CD14-positive monocyte (primary cell): Measurements from ENCODE around the gene RAB27B. TPM values are rescaled to one million over a fixed set of nuclear protein-coding genes. Genes with fewer than 3 reads are reported as not detected.

Experiments
- DNase-seq, 3 donors: peaks; one replicate each; pipeline ENCODE4 v3.0.0-alpha.2; 2011 to 2022
- H2AFZ ChIP-seq: 2 replicates; pipeline ENCODE4 v1.6.0; 2012; ENCODE audit warnings: mild to moderate bottlenecking, low read depth, low read length, inconsistent platforms; ENCODE audit not compliant: insufficient read depth, poor library complexity, severe bottlenecking
- H3K27ac ChIP-seq, 2 donors: 1 replicate in 1 of 2; 2 replicates in 1 of 2; pipeline ENCODE4 v1.5.1; 2012 to 2013; ENCODE audit warnings: low read length in 2 of 2, control low read depth in 1 of 2, inconsistent platforms in 1 of 2, low read depth in 1 of 2, mild to moderate bottlenecking in 1 of 2
- H3K27me3 ChIP-seq, 2 donors: one replicate each; pipeline versions ENCODE4 v1.6.0 to v1.6.1; 2011 to 2013; ENCODE audit warnings: low read length in 2 of 2; ENCODE audit not compliant: control insufficient read depth in 2 of 2, insufficient read depth in 2 of 2
- H3K36me3 ChIP-seq, 2 donors: replicated peaks in 1 of 2; 1 replicate in 1 of 2; 2 replicates in 1 of 2; pipeline versions ENCODE4 v1.5.1 to v1.6.1; 2012 to 2013; ENCODE audit warnings: low read length in 2 of 2, control low read depth in 1 of 2, inconsistent platforms in 1 of 2, mild to moderate bottlenecking in 1 of 2; ENCODE audit not compliant: insufficient read depth in 2 of 2, control insufficient read depth in 1 of 2
- H3K4me1 ChIP-seq, 2 donors: 1 replicate in 1 of 2; 2 replicates in 1 of 2; pipeline versions ENCODE4 v1.5.1 to v1.6.1; 2012 to 2013; ENCODE audit warnings: low read length in 2 of 2, control low read depth in 1 of 2, inconsistent platforms in 1 of 2, mild to moderate bottlenecking in 1 of 2, moderate library complexity in 1 of 2; ENCODE audit not compliant: insufficient read depth in 2 of 2, control insufficient read depth in 1 of 2
- H3K4me2 ChIP-seq: replicated peaks from 2 replicates; pipeline ENCODE3; 2012; ENCODE audit warnings: low read length, moderate library complexity, mild to moderate bottlenecking; ENCODE audit not compliant: poor library complexity, severe bottlenecking; ENCODE audit errors: extremely low read depth
- H3K4me3 ChIP-seq, 3 experiments: fragments of 200-600 bp in 1 of 3; sonication (generic) in 1 of 3; replicated peaks in 1 of 3; 1 replicate in 2 of 3; 2 replicates in 1 of 3; pipeline ENCODE4 v1.5.1; 2011 to 2013; ENCODE audit warnings: low read length in 3 of 3, mild to moderate bottlenecking in 3 of 3, control low read depth in 2 of 3, low read depth in 2 of 3, inconsistent platforms in 1 of 3, moderate library complexity in 1 of 3
- H3K79me2 ChIP-seq: 2 replicates; pipeline ENCODE4 v1.6.0; 2012; ENCODE audit warnings: mild to moderate bottlenecking, control low read depth, inconsistent platforms, low read length, moderate library complexity; ENCODE audit not compliant: insufficient read depth
- H3K9ac ChIP-seq: 2 replicates; pipeline ENCODE4 v1.6.0; 2017; ENCODE audit warnings: low read length, mild to moderate bottlenecking; ENCODE audit not compliant: insufficient read depth, poor library complexity, severe bottlenecking
- H3K9me3 ChIP-seq, 2 donors: replicated peaks in 1 of 2; 1 replicate in 1 of 2; 2 replicates in 1 of 2; pipeline versions ENCODE4 v1.5.1 to v1.6.1; 2012 to 2013; ENCODE audit warnings: low read length in 2 of 2, control low read depth in 1 of 2; ENCODE audit not compliant: control insufficient read depth in 1 of 2, insufficient read depth in 1 of 2
- H4K20me1 ChIP-seq: 2 replicates; pipeline ENCODE4 v1.6.0; 2012; ENCODE audit warnings: mild to moderate bottlenecking, low read length, control low read depth, moderate library complexity; ENCODE audit not compliant: insufficient read depth
- H3K27ac Mint-ChIP-seq, 7 donors: one replicate each; pipeline ENCODE4 v1.8.0; 2020; ENCODE audit warnings: mild to moderate bottlenecking in 7 of 7, mixed read lengths in 7 of 7, moderate library complexity in 6 of 7, inconsistent platforms in 2 of 7
- H3K27me3 Mint-ChIP-seq, 3 donors: one replicate each; pipeline ENCODE4 v1.8.0; 2021 to 2022; ENCODE audit warnings: low read depth in 3 of 3, mild to moderate bottlenecking in 3 of 3, mixed read lengths in 3 of 3, moderate library complexity in 3 of 3, inconsistent platforms in 1 of 3
- H3K36me3 Mint-ChIP-seq, 2 donors: one replicate each; pipeline ENCODE4 v1.8.0; 2020; ENCODE audit warnings: mixed read lengths in 2 of 2, inconsistent platforms in 1 of 2, mild to moderate bottlenecking in 1 of 2
- H3K4me1 Mint-ChIP-seq: one replicate; pipeline ENCODE4 v1.8.0; 2020; ENCODE audit warnings: mild to moderate bottlenecking, mixed read lengths
- H3K4me3 Mint-ChIP-seq, 2 donors: one replicate each; pipeline ENCODE4 v1.8.0; 2020; ENCODE audit warnings: mild to moderate bottlenecking in 2 of 2, mixed read lengths in 2 of 2, moderate library complexity in 1 of 2
- H3K9me3 Mint-ChIP-seq, 7 donors: one replicate each; pipeline ENCODE4 v1.8.0; 2020 to 2022; ENCODE audit warnings: mixed read lengths in 7 of 7, mild to moderate bottlenecking in 6 of 7, moderate library complexity in 6 of 7, inconsistent platforms in 2 of 7
- WGBS: methylation state at CpG from one replicate; pipeline ENCODE4 v1.1.5; 2013; ENCODE audit warnings: missing lambda C conversion rate; ENCODE audit not compliant: insufficient coverage; 5-methylcytosine and 5-hydroxymethylcytosine counted together
- intact Hi-C, 2 donors: fragments of 100-400 bp; cut with micrococcal nuclease; formaldehyde crosslinking; loops; one replicate each; pipeline versions ENCODE4 v1.15.0 to v1.15.1; 2023
- polyA plus RNA-seq, 3 donors: library from polyadenylated mRNA; depleted of rRNA in 1 of 3; unstranded in 2 of 3; stranded (reverse) in 1 of 3; fragments of 300-500 nt in 2 of 3; fragments of >200 nt in 1 of 3; fragmentation: Illumina TruSeq in 2 of 3; gene quantifications; 1 replicate in 2 of 3; 2 replicates in 1 of 3; pipeline ENCODE4 v1.2.3, GENCODE V29; 2012 to 2021
- TF ChIP-seq, protein P1 (sequence below): fragments of 200-600 bp; IDR thresholded peaks from one replicate; pipeline ENCODE4 v1.8.0; 2022; ENCODE audit warnings: antibody characterized with exemption, mild to moderate bottlenecking

The RAB27B gene
- polyA plus RNA-seq, 3 donors, result 0.11 to 0.13 TPM; not detected in 1

DNA sequence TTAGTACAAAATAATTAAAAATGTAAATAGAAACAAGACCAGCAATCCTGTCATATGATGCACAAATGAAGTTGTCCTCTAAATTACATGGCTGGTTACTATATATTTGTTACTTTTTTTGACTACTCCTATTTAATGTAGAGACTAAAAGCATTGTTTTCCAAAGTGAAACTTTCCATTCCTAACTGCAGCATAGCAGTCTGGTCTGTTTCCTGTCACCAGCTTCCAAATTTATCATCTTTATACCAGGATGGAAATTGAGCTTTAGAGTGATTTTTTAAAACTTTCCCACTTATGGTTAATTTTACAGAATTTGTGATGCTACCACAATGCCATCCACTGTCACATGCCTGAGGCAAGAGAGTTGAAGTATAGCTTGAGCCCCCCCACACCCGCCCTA, 33.5 kb upstream of the RAB27B start:
- Mint-ChIP-seq H3K27me3 (peaks cover 2 to 3% (median 2%) of the 10 kb centered on the region in 3 donors), H3K9me3 (peaks cover 0 to 3% (median 2%) of the 10 kb centered on the region in 7 donors), H3K4me3 (no peak overlapping the region), H3K36me3 (no peaks in the 10 kb centered on the region), H3K27ac (no peak overlapping the region), H3K4me1 (no peaks in the 10 kb centered on the region)
- Histone ChIP-seq H3K79me2 (no peaks in the 10 kb centered on the region), H3K4me3 (no peak overlapping the region), H3K27ac (no peak overlapping the region), H2AFZ (no peak overlapping the region), H3K4me2 (no peak overlapping the region), H3K36me3 (no peaks in the 10 kb centered on the region), H3K9me3 (no peaks in the 10 kb centered on the region), H3K9ac (no peak overlapping the region), H3K4me1 (no peaks in the 10 kb centered on the region), H3K27me3 (no peaks in the 10 kb centered on the region), H4K20me1 (no peaks in the 10 kb centered on the region)
- WGBS, result no CpG with 5 or more reads among the region's 1 CpG
- intact Hi-C loops, result no loop called here
- no peak for DNase-seq
- TF ChIP-seq, protein P1, sequence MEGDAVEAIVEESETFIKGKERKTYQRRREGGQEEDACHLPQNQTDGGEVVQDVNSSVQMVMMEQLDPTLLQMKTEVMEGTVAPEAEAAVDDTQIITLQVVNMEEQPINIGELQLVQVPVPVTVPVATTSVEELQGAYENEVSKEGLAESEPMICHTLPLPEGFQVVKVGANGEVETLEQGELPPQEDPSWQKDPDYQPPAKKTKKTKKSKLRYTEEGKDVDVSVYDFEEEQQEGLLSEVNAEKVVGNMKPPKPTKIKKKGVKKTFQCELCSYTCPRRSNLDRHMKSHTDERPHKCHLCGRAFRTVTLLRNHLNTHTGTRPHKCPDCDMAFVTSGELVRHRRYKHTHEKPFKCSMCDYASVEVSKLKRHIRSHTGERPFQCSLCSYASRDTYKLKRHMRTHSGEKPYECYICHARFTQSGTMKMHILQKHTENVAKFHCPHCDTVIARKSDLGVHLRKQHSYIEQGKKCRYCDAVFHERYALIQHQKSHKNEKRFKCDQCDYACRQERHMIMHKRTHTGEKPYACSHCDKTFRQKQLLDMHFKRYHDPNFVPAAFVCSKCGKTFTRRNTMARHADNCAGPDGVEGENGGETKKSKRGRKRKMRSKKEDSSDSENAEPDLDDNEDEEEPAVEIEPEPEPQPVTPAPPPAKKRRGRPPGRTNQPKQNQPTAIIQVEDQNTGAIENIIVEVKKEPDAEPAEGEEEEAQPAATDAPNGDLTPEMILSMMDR, result no peak

DNA sequence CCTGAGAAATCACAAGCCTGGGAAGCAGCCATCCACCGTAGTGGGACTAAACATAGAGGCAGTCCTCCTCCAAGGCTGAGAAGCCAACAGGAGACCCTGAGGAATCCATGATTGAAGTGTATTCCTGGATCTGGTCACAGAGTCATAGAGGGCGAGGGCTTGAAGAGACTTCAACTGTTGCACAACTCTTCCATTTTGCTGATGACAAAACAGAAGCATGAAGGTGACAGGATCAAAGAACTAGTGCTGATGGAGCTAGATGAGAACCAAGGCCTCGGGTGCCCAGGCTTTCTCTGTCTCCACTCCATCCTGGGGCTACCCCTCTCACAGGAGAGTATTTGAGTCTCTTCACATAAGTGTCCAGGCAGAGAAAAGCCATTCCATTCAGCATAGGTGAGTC, 30.1 kb upstream of the RAB27B start:
- Mint-ChIP-seq H3K27me3 (peaks cover 0 to 3% (median 2%) of the 10 kb centered on the region in 3 donors), H3K4me1 (no peaks in the 10 kb centered on the region)

More for the DNA sequence above, 30.1 kb upstream of the RAB27B start:
- no peak overlapping the region for H3K4me3 Mint-ChIP-seq
- Histone ChIP-seq H3K27me3 (no peaks in the 10 kb centered on the region), H3K4me2 (no peak overlapping the region), H3K9me3 (no peaks in the 10 kb centered on the region), H3K9ac (no peak overlapping the region), H2AFZ (no peak overlapping the region), H3K4me1 (no peaks in the 10 kb centered on the region), H3K79me2 (no peaks in the 10 kb centered on the region), H3K4me3 (no peak overlapping the region), H3K27ac (no peak overlapping the region), H4K20me1 (no peaks in the 10 kb centered on the region), H3K36me3 (no peaks in the 10 kb centered on the region)
- intact Hi-C loops, result no loop called here
- H3K36me3 Mint-ChIP-seq, result no peaks in the 10 kb centered on the region
- TF ChIP-seq, protein P1, result no peak
- no peak overlapping the region for H3K27ac Mint-ChIP-seq
- WGBS, result 80% methylated on average over 2 of the region's 3 CpGs
- no peak for DNase-seq
- H3K9me3 Mint-ChIP-seq, result peaks cover 0 to 2% (median 0%) of the 10 kb centered on the region in 7 donors
